Uterus (tissue), 4 donors: Measurements from ENCODE around the gene STING1. TPM values are rescaled to one million over a fixed set of nuclear protein-coding genes. Genes with fewer than 3 reads are reported as not detected.

Experiments
- DNase-seq, 2 donors: peaks; one replicate each; pipeline ENCODE4 v3.0.0-alpha.2; 2019 to 2020
- H3K27ac ChIP-seq, 2 donors: fragments of 200-600 bp; sonication (generic); 1 replicate in 1 of 2; 2 replicates in 1 of 2; pipeline ENCODE4 v1.5.1; 2016 to 2018
- H3K27me3 ChIP-seq, 2 donors: fragments of 200-600 bp; sonication (generic); one replicate each; pipeline ENCODE4 v1.5.1; 2018 to 2019; ENCODE audit warnings: control low read depth in 1 of 2
- H3K36me3 ChIP-seq, 2 donors: fragments of 200-600 bp; sonication (generic); one replicate each; pipeline ENCODE4 v1.5.1; 2019; ENCODE audit warnings: control low read depth in 1 of 2
- H3K4me1 ChIP-seq, 2 donors: fragments of 200-600 bp; sonication (generic); one replicate each; pipeline ENCODE4 v1.5.1; 2018 to 2019; ENCODE audit warnings: control low read depth in 1 of 2
- H3K4me3 ChIP-seq, 2 donors: fragments of 200-600 bp; sonication (generic); 1 replicate in 1 of 2; 2 replicates in 1 of 2; pipeline ENCODE4 v1.5.1; 2018 to 2019; ENCODE audit warnings: mild to moderate bottlenecking in 1 of 2
- H3K9me3 ChIP-seq, 2 donors: fragments of 200-600 bp; sonication (generic); one replicate each; pipeline ENCODE4 v1.5.1; 2019; ENCODE audit warnings: control low read depth in 1 of 2
- POLR2A ChIP-seq, 2 donors: fragments of 450-650 bp; IDR thresholded peaks; one replicate each; pipeline ENCODE4 v1.6.1; 2016; ENCODE audit warnings: antibody characterized with exemption in 2 of 2, mild to moderate bottlenecking in 1 of 2, moderate library complexity in 1 of 2
- intact Hi-C: fragments of 100-400 bp; cut with DNase I; formaldehyde crosslinking; loops from one replicate; pipeline ENCODE4 v1.15.1; 2023; ENCODE audit warnings: low total_unique reads
- total RNA-seq, 4 donors: library from RNA; depleted of rRNA in 3 of 4; stranded (reverse); fragments of >200 nt in 3 of 4; gene quantifications; one replicate each; pipeline versions ENCODE4 v1.1.0 to v1.2.4, GENCODE V29; 2014 to 2023
- TF ChIP-seq, protein P1 (sequence below), 4 experiments: fragments of 200-600 bp in 2 of 4; fragments of 450-650 bp in 2 of 4; sonication (generic) in 2 of 4; IDR thresholded peaks; one replicate each; pipeline ENCODE4 v1.5.1; 2016 to 2019; ENCODE audit warnings: antibody characterized with exemption in 4 of 4, mild to moderate bottlenecking in 2 of 4, moderate library complexity in 1 of 4
- donor health status: DM: yes; HTN: yes; CAD: no.

The STING1 gene
- total RNA-seq, 4 donors from 2014 or later, result 16.9 to 90.1 (median 48.5) TPM

DNA sequence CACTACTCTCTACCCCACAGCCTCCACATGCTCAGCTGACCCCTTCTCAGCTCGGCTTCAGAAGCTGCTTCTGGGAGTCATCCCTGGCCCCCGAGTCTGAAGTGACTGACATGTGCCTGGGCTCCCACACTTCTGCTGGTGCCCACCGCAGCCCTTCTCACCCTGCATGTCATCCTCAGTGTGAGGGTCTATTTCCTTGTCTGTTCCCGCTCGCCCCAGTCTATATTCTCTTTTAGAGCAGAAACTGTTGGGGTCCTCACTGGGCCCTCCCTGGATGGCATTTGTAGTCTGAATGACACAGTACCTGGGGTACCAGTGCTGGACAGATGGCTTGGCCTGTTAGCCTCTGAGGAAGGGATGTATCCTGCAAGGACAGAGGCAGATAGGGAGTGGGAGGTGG is 25.3 kb downstream of the STING1 start:
- H3K27ac ChIP-seq, result no peak overlapping the region
- H3K4me1 ChIP-seq, result no peaks in the 10 kb centered on the region
- no peaks in the 10 kb centered on the region for H3K9me3 ChIP-seq
- intact Hi-C loops, result no loop called here
- no peaks in the 10 kb centered on the region for H3K36me3 ChIP-seq
- no peak overlapping the region for H3K4me3 ChIP-seq
- TF ChIP-seq, protein P1, sequence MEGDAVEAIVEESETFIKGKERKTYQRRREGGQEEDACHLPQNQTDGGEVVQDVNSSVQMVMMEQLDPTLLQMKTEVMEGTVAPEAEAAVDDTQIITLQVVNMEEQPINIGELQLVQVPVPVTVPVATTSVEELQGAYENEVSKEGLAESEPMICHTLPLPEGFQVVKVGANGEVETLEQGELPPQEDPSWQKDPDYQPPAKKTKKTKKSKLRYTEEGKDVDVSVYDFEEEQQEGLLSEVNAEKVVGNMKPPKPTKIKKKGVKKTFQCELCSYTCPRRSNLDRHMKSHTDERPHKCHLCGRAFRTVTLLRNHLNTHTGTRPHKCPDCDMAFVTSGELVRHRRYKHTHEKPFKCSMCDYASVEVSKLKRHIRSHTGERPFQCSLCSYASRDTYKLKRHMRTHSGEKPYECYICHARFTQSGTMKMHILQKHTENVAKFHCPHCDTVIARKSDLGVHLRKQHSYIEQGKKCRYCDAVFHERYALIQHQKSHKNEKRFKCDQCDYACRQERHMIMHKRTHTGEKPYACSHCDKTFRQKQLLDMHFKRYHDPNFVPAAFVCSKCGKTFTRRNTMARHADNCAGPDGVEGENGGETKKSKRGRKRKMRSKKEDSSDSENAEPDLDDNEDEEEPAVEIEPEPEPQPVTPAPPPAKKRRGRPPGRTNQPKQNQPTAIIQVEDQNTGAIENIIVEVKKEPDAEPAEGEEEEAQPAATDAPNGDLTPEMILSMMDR (IDR thresholded peaks at IDR 0.05), result no peak
- TF ChIP-seq POLR2A (IDR thresholded peaks at IDR 0.05), result no peak
- no peak for DNase-seq
- no peaks in the 10 kb centered on the region for H3K27me3 ChIP-seq

DNA sequence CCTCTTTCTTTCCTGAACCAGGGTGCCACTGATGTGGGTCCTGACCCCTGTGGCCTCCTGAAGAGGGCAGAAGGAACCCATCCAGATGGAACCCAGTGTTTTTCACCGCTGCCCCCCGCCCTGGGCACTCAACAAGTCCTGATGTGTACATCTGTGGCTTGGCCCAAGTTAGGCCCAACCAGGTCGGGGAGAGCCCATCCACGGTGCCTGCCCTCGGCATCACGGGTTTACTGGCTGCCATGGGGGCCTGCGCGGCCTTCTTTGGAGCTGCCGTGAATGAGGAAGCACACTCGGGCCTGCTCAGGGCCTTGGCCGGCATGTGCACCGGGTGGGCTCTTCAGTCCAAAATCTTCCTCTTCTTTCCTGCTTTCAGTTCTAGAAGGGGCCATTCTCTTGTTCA is 25.8 kb downstream of the STING1 start:
- Histone ChIP-seq H3K27me3 (no peaks in the 10 kb centered on the region), H3K4me1 (no peaks in the 10 kb centered on the region), H3K36me3 (no peaks in the 10 kb centered on the region), H3K4me3 (no peak overlapping the region), H3K27ac (no peak overlapping the region), H3K9me3 (no peaks in the 10 kb centered on the region)
- intact Hi-C loops, result no loop called here
- DNase-seq, result no peak
- no peak for TF ChIP-seq POLR2A (IDR thresholded peaks at IDR 0.05)
- TF ChIP-seq, protein P1 (IDR thresholded peaks at IDR 0.05), result no peak

DNA sequence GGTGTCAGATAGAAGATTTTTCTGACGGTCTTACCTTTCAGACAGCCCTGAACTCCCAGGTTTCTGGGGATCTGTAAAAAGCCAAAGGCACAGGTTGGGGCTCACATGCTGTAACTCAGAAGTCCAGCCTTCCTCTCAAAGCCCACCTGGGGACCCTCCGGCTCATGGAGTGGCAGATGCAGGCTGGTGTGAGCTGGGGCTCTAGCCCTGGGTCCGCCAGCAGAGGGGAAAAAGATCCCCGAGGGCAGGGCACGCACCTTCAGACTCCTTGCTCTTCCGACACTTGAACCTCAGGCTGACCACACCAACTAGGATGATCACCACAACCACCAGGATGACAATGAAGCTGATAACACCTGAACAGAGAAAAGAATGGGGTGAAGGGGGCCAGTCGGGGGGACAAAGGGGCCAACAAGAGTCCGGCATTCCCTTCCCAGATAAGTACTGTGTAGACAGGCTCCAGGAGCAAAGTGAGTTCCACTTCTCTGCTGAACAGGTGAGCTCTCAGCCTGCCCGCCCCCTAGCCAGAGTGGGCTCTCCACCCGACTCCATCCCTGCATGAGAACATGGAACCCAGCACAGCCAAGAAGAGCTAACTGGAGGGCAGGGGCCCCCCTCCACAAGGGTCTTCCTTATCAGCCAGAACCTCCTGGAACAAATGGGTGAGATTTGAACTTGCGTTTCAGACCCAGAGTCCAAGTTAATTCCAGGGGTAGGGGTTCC is 27.8 kb downstream of the STING1 start:
- no peak overlapping the region for H3K27ac ChIP-seq
- TF ChIP-seq, protein P1 (IDR thresholded peaks at IDR 0.05), result no peak
- TF ChIP-seq POLR2A (IDR thresholded peaks at IDR 0.05), result no peak
- no peaks in the 10 kb centered on the region for H3K27me3 ChIP-seq
- no peaks in the 10 kb centered on the region for H3K36me3 ChIP-seq
- intact Hi-C loops, result no loop called here
- no peak for DNase-seq
- H3K4me1 ChIP-seq, result no peaks in the 10 kb centered on the region
- H3K9me3 ChIP-seq, result no peaks in the 10 kb centered on the region
- H3K4me3 ChIP-seq, result no peak overlapping the region

DNA sequence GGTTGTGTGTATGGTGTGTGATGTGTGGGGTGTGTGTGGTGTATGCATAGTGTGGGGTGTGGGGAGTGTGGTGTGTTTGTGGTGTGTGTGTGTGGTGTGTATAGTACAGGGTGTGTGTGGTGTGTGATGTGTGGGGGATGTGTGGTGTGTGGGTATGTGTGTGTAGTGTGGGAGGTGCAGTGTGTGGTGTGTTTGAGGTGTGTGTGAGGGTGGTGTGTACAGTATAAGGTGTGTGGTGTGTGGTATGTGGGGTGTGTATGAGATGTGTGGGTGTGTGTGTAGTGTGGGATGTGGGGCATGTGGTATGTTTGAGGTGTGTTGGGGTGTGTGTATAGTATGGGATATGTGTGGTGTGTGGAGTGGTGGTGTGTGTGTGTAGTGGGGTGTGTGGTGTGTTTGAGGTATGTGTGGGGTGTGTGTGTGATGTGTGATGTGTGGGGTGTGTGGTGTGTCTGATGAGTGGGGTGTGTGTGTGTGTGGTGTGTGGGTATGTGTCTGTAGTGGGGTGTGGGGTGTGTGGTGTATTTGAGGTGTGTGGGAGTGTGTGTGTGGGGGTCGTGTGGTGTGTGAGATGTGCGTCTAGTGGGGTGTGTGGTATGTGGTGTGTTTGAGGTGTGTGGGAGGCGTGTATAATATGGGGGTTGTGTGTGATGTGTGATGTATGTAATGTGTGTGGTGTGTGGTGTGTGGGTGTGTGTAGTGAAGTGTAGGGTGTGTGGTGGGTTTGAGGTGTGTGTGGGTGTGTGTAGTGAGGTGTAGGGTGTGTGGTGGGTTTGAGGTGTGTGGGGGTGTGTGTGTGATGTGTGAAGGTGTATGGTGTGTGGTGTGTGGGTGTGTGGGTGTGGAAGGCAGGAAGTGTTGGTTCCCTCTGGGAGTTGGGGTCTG is 28.6 kb downstream of the STING1 start:
- H3K27ac ChIP-seq, result no peak overlapping the region
- intact Hi-C loops, result no loop called here

More for the DNA sequence above, 28.6 kb downstream of the STING1 start:
- TF ChIP-seq, protein P1 (IDR thresholded peaks at IDR 0.05), result no peak
- no peak for TF ChIP-seq POLR2A (IDR thresholded peaks at IDR 0.05)
- Histone ChIP-seq H3K4me3 (no peak overlapping the region), H3K4me1 (no peaks in the 10 kb centered on the region), H3K36me3 (no peaks in the 10 kb centered on the region), H3K27me3 (no peaks in the 10 kb centered on the region), H3K9me3 (no peaks in the 10 kb centered on the region)
- no peak for DNase-seq
